ENCODE measurements around the gene FERMT2.

GRCh38 chr14:52914295-52914694, 36.6 kb downstream of the FERMT2 start:
- TF ChIP-seq CTCF (conservative IDR thresholded peaks at IDR 0.05): no peak
- no peak for TF ChIP-seq ZFX (IDR thresholded peaks at IDR 0.05)

Data from C4-2B (cell line).